ENCODE measurements around the gene PUDP. TPM values are rescaled to one million over a fixed set of nuclear protein-coding genes. Genes with fewer than 3 reads are reported as not detected.

The PUDP gene
- total RNA-seq, 4 donors from 2014 or later: 5.3 to 16.1 (median 5.6) TPM

- TF ChIP-seq CTCF (IDR thresholded peaks at IDR 0.05) (no peak), EP300 (IDR thresholded peaks at IDR 0.05) (no peak), POLR2AphosphoS5 (IDR thresholded peaks at IDR 0.05) (no peak), POLR2A (IDR thresholded peaks at IDR 0.05) (no peak)
- no peaks in the 10 kb centered on the region for H3K27me3 ChIP-seq
- 92% methylated on average over 3 of the region's 3 CpGs for WGBS
- H3K9me3 ChIP-seq: no peaks in the 10 kb centered on the region
- no peaks in the 10 kb centered on the region for H3K36me3 ChIP-seq
- H3K4me1 ChIP-seq: no peaks in the 10 kb centered on the region
- DNase-seq (ENCODE audit: low spot score in 2 of 2): no peak
- no peak overlapping the region for H3K27ac ChIP-seq
- no peak overlapping the region for H3K4me3 ChIP-seq
These were observed 62.1 kb downstream of the PUDP start for GRCh38 chrX:7085879-7086278.

GRCh38 chrX:7084841-7085240 is 63.1 kb downstream of the PUDP start:
- H3K36me3 ChIP-seq: no peaks in the 10 kb centered on the region
- no peak overlapping the region for H3K4me3 ChIP-seq
- TF ChIP-seq CTCF (IDR thresholded peaks at IDR 0.05) (no peak), POLR2AphosphoS5 (IDR thresholded peaks at IDR 0.05) (no peak), POLR2A (IDR thresholded peaks at IDR 0.05) (no peak), EP300 (IDR thresholded peaks at IDR 0.05) (no peak)
- no peaks in the 10 kb centered on the region for H3K4me1 ChIP-seq
- no peak overlapping the region for H3K27ac ChIP-seq
- 93% methylated on average over 10 of the region's 10 CpGs for WGBS
- DNase-seq (ENCODE audit: low spot score in 2 of 2): no peak
- no peaks in the 10 kb centered on the region for H3K9me3 ChIP-seq
- no peaks in the 10 kb centered on the region for H3K27me3 ChIP-seq

- Histone ChIP-seq H3K9me3 (no peaks in the 10 kb centered on the region), H3K36me3 (no peaks in the 10 kb centered on the region), H3K4me3 (no peak overlapping the region), H3K27ac (no peak overlapping the region), H3K27me3 (no peaks in the 10 kb centered on the region), H3K4me1 (no peaks in the 10 kb centered on the region)
- TF ChIP-seq CTCF (IDR thresholded peaks at IDR 0.05): no peak
- no peak for TF ChIP-seq POLR2A (IDR thresholded peaks at IDR 0.05)
- no peak for TF ChIP-seq POLR2AphosphoS5 (IDR thresholded peaks at IDR 0.05)
- no peak for TF ChIP-seq EP300 (IDR thresholded peaks at IDR 0.05)
- WGBS: 81% methylated on average over 21 of the region's 21 CpGs
- no peak for DNase-seq (ENCODE audit: low spot score in 2 of 2)
These were observed 64.2 kb downstream of the PUDP start for GRCh38 chrX:7083468-7084396.

- WGBS: 90% methylated on average over 1 of the region's 1 CpG
- Histone ChIP-seq H3K27me3 (no peaks in the 10 kb centered on the region), H3K27ac (no peak overlapping the region), H3K9me3 (no peaks in the 10 kb centered on the region), H3K4me1 (no peaks in the 10 kb centered on the region), H3K36me3 (no peaks in the 10 kb centered on the region), H3K4me3 (no peak overlapping the region)
- TF ChIP-seq EP300 (IDR thresholded peaks at IDR 0.05): no peak
- no peak for TF ChIP-seq POLR2A (IDR thresholded peaks at IDR 0.05)
- DNase-seq (ENCODE audit: low spot score in 2 of 2): no peak
These were observed 64.9 kb downstream of the PUDP start for GRCh38 chrX:7083021-7083420.

GRCh38 chrX:7082556-7082955 is 65.4 kb downstream of the PUDP start:
- no peak for TF ChIP-seq CTCF (IDR thresholded peaks at IDR 0.05)
- no peak for TF ChIP-seq EP300 (IDR thresholded peaks at IDR 0.05)
- TF ChIP-seq POLR2A (IDR thresholded peaks at IDR 0.05): no peak
- no peak for TF ChIP-seq POLR2AphosphoS5 (IDR thresholded peaks at IDR 0.05)
- Histone ChIP-seq H3K4me3 (no peak overlapping the region), H3K9me3 (no peaks in the 10 kb centered on the region), H3K4me1 (no peaks in the 10 kb centered on the region), H3K27ac (no peak overlapping the region), H3K27me3 (no peaks in the 10 kb centered on the region), H3K36me3 (no peaks in the 10 kb centered on the region)
- no peak for DNase-seq (ENCODE audit: low spot score in 2 of 2)
- 100% methylated on average over 3 of the region's 5 CpGs for WGBS
